GM12891 (cell line): ENCODE results near the gene ITPA.

ENCODE experiments used
- POLR2A ChIP-seq: IDR thresholded peaks from 2 replicates; pipeline ENCODE4 v1.6.1; 2011; ENCODE audit warnings: low read depth, low read length, control low read depth
- POLR2AphosphoS5 ChIP-seq: IDR thresholded peaks from 2 replicates; pipeline ENCODE4 v1.6.1; 2011; ENCODE audit warnings: low read depth, low read length, control low read depth
- TAF1 ChIP-seq: IDR thresholded peaks from 2 replicates; pipeline ENCODE4 v1.6.1; 2011; ENCODE audit warnings: low read depth, low read length, control low read depth

GRCh38 chr20:3246682-3247081, 37.4 kb downstream of the ITPA start:
- TF ChIP-seq POLR2A (no peak), POLR2AphosphoS5 (no peak), TAF1 (no peak)
